Right ventricle myocardium inferior (tissue), 1 donor: ENCODE data around the gene CAMSAP1. TPM values are rescaled to one million over a fixed set of nuclear protein-coding genes. Genes with fewer than 3 reads are reported as not detected.

Source experiments
- ATAC-seq: fragments of 200-7000 bp; cut with Tn5 transposase; one replicate; pipeline ENCODE4 v1.9.1; 2020; ENCODE audit warnings: mild to moderate bottlenecking, moderate library complexity
- DNase-seq: peaks from one replicate; pipeline ENCODE4 v3.0.0; 2021; ENCODE audit errors: missing footprints
- intact Hi-C: fragments of 100-400 bp; cut with DNase I; formaldehyde crosslinking; loops from one replicate; pipeline ENCODE4 v1.11.0; 2022
- total RNA-seq: library from RNA; stranded (reverse); fragmentation: NEBNext Ultra II Directional; extraction: Animal tissue kit (Norgen Biotek cat#: 25700); gene quantifications from one replicate; pipeline ENCODE4 v1.2.1, GENCODE V29; 2021
- donor health status: DM: no; HTN: yes; CAD: no; lungs with severe emphysema.

The CAMSAP1 gene
- total RNA-seq, 1 donor from 2014 or later = 17.6 TPM

DNA sequence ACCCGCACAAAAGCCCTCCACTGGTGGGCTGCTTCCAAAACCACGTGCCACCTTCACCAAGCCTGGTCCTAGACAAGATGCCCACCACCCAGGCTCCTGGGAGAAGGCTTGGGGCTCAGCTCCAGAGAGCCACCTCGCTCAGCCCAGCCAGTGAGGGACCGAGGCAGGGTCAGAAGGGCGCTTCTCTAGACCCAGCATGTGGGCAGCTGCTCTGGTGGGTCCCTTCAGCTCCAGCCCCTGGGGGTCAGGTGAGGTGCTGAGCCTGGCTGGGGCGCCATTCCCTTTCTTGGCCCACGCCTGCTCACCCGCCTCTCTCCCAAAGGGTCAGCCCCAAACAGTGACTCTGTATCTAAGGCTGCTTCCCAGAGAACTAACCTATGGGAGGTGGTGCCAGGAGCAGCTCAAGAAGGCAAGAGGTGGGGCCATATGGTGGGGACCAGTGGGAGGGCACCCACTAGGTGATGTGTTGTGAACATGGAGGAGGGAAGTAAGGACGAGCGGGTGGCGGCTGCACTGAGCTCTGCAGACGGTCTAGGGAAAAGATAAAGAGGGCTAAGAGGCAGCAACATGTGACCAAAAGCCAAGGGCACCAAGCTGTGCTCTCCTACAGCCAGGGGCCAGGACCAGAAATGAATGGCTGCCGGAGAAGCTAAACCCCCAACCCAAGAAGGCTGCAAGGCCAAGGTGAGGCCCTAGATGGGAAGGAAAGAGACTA is 79.3 kb downstream of the CAMSAP1 start:
- no peak for ATAC-seq
- intact Hi-C loops = no loop called here
- no peak for DNase-seq

DNA sequence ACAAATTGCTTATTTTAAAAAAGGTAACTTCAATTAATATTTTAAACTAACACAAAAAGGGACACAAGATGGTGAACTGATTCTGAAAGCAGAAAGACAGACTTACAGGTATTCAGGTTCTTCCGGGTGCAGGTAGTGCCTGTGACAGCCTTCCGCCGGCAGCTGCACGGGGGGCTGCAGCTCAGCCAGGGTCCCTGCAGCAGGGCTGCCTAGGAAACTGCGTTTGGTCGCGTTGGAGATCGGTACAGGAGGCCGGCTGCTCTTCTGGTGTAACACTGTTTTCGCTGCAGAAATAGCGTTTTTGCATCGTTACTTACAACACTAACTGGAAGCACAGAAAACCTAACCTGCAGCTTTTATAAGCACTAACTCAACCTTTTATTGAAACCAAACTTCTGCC is 80.0 kb downstream of the CAMSAP1 start:
- intact Hi-C loops = no loop called here
- no peak for DNase-seq

DNA sequence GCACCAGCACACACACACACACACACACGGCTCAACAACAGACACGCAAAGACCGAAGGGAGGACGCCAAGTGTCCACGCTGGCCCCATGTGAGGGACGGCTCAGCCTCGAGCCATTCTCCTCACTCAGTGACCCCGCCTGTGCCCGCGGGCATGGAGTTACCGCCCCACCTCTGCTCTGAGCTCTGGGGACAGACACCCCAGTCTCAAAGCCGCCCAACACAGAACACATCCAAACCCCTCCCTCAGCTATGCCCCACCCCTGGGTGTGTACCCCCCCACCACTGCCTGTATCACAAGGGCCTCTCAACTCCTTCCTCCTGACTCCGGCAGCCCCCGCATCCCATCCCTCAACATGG is 81.2 kb downstream of the CAMSAP1 start:
- intact Hi-C loops = no loop called here
- DNase-seq = no peak
- ATAC-seq = no peak

More for the DNA sequence above, 80.0 kb downstream of the CAMSAP1 start:
- no peak for ATAC-seq

DNA sequence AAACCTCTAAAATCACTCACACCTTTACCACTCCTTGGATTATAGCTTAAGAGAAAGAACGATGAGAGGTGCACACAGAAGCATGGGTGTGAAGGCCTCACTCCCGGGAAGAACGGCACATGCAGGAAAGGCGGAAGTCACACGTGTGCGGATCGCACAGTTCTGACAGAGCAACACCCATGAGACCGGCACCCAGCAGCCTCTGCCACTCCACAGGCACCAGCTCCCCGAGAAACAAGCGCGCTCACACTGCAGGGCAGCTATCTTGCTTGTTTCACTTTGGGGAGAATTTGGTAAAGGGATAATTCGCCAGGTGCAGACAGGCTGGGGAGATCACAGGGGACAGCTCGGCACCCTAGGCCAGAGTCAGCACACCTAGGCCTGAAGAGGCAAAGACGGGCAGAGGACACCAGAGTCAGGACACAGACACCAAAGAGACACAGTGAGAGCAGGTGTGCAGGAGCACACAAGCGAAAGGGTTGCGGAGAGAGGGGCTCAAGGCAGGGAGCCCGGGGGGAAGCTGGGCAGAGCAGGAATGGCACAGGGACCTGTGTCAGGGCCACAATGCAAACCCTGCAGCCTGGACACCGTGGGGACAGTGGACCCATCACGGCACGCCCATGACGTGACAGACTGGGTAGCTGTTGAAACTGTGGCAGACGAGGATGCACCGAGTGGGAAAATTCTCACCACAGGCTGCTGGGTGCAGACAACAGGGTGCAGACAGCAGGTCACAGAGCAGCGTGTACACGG is 81.7 kb downstream of the CAMSAP1 start:
- ATAC-seq = no peak
- peak; percentile 32 for DNase-seq
- intact Hi-C loops = no loop called here

DNA sequence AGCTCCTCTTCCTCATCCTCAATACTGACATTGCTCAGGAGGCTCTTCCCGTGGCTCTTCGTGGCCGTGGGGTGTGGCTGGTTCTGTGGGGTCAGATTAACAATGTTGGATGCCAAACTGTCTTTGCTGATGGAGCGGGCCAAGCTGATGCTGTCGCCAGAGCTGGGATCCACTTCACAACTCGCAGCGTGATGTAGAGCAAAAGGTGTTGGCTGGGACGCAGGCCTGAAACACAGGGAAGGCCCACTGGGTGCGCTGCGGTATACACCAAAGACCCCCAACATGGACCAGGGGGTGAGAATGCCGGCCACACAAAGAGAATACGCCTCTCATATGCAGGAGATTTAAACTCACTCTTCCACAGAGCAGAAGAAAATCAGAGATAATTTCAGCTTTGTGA is 84.3 kb downstream of the CAMSAP1 start:
- DNase-seq (no peak), ATAC-seq (no peak)
- intact Hi-C loops = no loop called here

DNA sequence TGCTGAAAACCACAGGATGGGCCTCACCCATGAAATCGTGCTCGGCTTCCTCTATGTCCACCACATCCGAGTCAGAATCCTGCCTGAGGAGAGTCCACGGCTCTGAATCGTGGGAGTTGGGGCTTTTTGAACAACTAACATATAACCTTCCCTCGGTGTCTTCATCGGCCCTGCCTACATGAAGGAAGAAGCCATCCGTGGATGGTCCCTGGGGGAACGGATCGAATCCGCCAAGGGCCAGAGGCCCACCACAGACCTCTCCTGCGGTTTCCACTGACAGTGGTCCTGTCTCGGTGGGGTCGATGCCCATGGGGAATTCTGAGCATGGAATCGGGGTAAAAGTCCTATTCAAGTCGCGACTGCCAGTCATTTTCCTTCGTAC is 85.0 kb downstream of the CAMSAP1 start:
- ATAC-seq (no peak), DNase-seq (no peak)
- intact Hi-C loops = no loop called here

DNA sequence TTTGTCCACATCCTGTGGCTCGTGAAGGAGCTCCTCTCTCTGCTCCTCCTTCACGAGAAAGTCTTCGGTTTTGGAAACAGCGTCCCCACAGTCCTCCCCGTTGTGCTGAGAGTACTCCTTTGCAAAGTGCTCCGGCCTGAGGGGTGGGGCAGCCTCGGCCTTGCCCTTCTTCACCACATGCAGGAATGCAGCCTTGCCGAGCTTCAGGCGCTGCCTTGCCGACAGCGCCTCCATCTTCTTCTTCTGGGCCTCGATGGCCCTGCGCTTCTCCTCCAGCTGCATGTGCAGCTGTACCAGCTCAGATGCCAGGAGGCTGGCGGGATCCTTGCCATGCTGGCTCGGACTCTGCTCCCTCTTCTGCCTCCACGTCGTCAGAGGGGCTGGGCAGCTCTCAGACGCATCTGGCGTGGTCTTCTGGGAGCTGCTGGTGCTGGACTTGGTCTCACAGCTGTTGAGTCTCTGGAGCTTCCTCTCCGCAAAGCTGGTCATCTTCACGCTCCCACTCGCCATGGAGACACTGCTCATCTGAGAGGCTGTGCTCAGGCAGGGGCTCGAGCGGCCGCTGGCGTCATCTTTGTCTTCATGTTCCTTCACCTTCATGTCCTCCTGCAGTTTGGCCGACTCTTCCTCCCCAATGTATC is 85.5 kb downstream of the CAMSAP1 start:
- DNase-seq (peak; percentile 13), ATAC-seq (no peak)
- intact Hi-C loops = no loop called here

DNA sequence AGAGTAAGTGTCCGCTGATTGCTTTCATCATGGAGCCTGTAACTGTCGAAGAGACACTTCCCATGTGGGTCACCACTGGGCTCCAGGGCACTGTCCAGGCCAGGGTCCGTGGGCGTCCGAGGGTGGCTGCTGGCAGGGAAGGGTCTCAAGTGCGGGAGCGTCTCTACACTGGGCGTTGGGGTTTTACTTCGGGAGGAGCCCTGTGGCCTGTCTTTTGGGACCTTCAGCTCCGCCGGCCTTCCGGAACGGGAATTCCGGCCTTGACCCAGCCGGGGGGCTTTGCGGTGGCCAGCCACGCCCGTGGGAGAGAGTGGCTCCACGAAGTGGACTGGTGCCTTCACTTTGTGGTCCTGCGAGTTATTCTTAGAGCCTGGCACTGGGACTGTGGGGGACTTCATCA is 86.2 kb downstream of the CAMSAP1 start:
- intact Hi-C loops = no loop called here
- ATAC-seq (no peak), DNase-seq (peak; percentile 47)

DNA sequence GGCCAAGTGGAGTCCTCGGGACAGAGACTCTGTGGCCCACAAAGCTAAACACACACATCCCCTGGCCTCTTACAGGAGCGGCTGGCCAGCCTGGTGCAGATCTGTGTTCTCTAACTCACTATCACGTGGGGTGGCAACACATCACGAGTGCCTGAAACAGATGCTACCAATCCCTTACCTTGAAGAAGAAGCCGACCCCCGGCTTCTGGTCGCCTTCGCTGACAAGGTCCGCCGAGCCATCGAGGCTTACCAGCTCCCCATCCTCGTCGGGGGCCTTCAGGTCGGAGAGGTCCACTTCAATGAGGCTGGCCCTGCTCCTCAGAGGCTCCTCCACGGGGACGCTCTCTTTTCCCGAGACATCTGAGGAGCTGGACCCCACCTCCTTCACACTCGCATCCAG is 86.7 kb downstream of the CAMSAP1 start:
- DNase-seq (peak; percentile 49), ATAC-seq (no peak)
- intact Hi-C loops = no loop called here

DNA sequence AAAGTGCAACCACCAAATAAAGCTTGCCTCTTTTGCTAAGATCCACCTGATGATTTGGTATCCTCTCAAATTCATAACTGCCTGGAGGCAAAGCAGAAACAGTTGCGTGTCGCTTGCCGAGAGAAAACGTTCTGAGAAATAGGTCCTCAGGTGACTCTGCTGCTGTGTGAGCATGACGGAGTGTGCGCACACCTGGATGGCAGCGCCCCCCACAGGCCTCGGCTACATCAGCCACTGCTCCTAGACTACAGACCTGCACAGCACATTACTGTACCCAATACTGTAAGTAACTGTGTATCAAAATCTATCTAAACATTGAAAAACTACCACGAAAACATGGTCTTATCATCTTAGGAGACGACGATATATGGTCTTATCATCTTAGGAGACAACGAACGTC is 87.4 kb downstream of the CAMSAP1 start:
- no peak for ATAC-seq
- intact Hi-C loops = no loop called here
- peak; percentile 9 for DNase-seq

DNA sequence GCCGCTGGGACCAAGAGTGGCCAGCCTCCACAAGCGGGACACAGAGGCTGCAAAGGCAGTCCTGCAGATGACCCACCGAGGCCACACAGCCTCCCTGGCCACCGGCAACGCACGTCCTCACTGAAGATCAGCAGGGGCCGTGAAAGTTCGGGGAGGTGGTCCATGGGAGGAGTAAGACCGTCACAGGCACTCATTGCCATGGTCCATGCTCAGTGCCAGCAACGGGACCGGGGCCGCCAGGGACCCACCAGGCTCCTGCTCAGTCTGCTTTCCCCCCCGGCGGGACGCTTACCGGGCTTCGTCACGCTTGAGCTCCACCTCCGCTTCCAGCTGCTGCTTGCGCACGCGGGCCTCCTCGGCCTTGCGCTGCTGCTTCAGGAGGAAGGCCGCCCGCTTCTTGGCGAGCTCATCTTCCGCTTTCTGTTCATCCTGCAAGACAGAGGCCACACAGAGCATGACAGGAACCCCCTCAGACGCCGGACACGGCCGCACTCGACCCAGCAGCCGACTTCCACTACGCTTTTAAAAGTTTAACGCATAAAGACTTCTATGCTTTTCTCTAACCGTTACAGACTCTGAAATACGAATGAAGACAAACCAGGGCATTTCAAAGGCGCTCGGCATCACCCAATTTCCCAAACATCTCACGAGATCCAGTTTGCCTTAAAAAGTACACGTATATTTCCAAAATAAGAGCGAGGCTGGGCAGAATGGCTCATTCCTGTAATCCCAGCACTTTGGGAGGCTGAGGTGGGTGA is 88.4 kb downstream of the CAMSAP1 start:
- DNase-seq = peak; percentile 42
- intact Hi-C loops = no loop called here
- ATAC-seq = no peak

DNA sequence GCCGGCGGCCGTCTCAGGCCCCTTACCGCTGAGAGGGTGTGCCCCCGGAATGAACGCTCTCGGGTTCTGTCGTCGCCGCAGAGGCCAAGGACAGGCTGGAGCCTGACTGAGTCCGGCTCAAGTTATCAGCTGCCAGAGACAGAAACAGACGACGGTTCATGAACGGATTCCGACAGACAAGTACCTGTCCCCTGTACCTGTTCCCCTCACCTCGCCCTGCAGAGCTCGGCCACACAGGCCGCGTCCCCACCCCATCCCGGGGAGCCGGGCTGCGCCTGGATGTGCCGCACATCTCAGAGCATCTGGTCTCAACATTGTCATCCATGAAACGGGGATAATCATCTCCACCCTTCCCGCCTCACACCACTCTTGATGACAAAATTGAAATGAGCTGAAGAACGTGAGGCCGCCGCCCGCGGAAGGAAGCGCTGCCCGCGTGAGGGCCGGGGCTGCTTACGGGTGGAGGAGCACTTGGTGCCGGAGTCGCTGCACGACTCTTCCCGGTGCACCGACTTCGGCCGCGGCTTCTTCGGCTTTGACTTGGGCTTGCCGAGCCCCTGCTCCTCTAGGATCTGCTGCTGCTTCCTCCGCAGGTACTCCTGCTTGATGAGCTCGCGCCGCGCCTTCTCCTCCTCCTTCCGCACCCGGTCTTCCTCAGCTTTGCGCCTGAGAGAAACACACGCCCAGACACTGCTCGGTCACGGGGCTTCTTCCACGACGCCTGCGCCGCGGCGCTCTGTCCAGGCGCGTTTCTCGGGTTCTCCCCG is 89.2 kb downstream of the CAMSAP1 start:
- intact Hi-C loops = no loop called here
- DNase-seq = peak; percentile 63

DNA sequence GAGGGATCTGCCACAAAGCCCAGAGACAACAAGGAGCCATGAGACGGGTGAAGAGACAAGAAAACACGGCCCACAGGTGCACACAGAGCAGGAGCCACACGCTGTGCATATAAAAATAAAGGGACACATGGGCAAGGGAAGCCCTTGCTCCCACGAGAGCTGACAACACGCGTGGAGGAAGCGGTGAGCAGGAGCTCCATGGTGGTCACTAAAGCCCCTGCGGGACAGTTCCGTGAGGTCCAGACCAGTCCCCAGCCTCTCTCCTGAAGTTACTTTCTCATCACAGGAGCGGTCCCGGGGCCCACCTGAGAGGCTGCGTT is 90.7 kb downstream of the CAMSAP1 start:
- peak; percentile 18 for DNase-seq
- intact Hi-C loops = no loop called here
- ATAC-seq = no peak

More for the DNA sequence above, 89.2 kb downstream of the CAMSAP1 start:
- ATAC-seq = no peak

DNA sequence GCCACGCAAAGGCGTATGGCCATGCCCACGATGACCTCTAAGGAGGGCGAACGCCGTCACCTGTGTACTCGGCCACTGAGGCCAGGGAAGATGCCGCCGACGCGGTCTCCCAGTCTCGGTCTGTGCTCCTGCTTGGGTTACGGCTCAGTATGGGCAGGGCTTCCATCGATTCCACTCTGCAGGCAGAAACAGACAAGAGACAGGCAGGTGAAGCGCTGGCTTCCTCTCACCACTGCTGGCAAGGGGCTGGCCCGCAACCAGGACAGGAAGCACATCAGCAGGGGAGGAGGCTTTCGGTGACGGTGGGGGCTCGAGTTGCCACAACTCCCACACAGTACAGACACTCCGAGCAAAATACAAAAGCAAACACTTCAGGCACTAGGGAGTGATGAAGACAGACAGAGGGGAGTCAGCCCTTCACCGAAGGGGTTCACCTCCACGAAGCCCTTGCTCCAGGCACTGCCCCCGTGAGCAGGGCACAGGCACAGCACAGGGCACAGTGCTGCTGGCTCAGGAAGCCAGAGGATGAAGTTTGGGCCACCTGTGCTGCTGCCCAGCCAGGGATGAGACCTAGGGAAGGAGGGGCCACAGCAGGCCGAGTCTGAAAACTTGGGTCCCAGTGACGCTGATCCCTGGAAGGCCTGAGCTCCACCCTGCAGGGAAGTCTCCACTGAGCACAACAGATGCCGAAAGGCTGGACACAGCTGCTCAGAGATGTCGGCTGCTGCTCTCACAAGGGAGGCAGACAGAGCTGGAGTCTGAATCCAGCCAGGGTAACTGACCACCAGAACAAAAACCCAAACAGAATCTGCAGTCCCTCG is 91.3 kb downstream of the CAMSAP1 start:
- ATAC-seq = peak; percentile 36
- intact Hi-C loops = no loop called here
- DNase-seq = peak; percentile 64

DNA sequence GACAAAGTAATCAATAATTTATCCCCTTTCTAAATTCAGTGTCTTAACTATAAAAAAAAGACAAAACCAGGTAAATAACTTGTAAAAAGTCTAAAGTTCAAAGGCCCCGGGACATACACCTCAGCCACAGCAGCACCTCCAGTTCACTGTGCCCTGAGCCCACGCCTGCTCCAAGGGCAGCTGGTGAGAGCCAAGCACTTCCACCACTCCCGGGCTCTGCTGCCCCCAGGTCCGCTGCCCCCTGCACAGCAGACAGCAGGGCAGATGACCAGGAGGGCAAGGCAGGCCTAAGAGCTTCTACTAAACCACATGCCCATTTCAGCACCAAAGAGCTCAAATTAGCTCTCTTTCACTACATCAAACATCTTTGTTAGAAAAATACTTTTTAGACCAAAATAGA is 91.9 kb downstream of the CAMSAP1 start:
- intact Hi-C loops = no loop called here
- peak; percentile 27 for DNase-seq
- no peak for ATAC-seq

DNA sequence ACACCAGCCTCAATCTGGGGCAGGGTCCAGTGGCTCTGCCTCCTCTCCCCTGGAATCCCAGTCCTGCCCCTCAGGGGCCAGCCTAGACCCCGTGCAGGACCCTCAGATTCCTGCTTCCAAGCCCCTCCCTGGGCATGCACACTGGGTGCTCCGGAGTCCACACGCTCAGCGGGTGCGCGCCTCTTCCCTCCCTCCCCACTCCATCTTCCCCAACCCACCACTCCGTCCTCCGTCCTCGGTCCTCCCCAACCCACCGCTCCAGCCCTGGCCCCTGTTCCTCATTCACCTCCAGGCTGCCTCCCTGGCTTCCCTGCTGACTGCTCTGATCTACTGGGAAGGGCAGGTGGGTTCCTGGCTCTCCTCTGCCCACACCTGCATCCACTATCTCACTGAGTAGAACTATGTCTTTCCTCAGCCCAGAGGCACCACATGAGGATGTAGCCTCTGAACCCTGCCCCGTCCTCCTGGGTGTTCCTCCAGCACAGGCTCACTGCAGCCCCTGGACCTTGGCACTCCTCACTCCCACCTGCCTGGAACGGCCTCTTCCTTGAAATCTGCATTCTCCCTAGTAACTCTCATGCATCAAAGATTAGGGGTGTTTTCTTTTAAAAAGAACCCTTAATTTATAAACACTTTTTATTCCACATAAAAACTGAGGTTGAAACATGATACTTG is 92.8 kb downstream of the CAMSAP1 start:
- no peak for ATAC-seq
- peak; percentile 7 for DNase-seq
- intact Hi-C loops = no loop called here

DNA sequence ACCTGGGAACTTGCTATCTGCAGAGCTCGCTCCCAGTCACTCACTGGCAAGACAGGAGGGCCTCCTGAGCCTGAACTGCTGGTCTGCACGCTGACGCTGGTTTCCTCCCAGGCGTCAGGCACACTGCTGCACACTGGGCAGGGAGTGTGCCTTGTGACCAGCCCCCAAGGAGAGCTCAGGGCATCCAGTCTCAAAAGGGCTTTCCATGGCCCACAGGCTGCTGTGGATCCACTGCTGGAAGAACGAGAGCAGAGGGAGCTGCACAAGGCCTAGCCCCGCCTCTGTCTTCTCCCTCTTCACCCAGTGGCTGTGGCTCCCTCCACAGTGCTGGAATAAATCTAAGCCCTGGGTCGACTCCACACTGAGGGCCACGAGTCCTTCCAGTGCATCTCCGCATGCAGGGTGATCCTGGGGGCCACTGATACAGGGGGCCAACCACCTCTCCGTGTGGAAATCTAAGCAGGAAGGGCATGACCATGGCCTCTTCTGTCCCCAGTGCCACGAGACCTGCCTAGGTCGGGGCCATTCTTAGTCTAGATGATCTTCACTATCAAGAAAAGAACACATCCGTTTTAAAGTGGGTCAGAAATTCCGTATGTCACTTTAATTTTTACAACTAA is 93.6 kb downstream of the CAMSAP1 start:
- DNase-seq (peak; percentile 37), ATAC-seq (no peak)
- intact Hi-C loops = no loop called here
